ENCODE data around the gene CNTNAP1. TPM values are rescaled to one million over a fixed set of nuclear protein-coding genes. Genes with fewer than 3 reads are reported as not detected.
"Not testable (repeated sequence)": the region's sequence is repeated elsewhere in the genome, so short reads cannot be mapped to it uniquely, and the experiment has no call there.

The CNTNAP1 gene
- total RNA-seq, 4 donors from 2014 or later: 3.7 to 43.8 (median 10.1) TPM

DNA sequence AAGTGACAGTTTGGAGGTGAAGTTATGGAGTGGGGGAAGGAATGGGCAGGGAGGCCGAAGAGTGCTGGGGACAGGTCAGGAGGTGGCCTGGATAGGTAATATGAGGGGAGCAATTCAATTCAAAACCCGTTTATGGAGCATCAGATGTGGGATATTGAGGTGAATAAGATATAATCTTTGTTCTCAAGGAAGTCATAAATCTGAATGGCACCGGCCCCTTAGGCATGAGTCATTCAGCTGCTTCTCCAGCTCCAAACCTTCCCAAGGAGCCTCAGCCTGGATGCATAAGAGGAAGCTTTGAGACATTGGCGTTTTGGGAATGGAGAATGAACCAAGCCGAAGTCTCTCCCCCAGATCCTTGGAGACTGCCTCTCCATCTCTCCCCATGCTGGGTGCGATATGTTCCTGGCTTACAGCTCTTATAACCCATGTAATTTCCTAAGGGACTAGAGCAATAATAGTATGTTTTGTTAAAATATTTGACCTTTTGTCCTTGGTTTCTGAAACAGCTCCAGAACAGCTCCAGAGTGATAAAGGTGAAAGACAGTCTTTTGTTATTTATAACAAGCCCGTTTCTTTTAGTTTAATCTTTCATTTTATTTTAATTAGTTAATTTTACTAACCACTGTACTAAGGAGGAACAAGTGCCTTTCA is 21.5 kb upstream of the CNTNAP1 start:
- Histone ChIP-seq H3K27ac (peak overlapping the region; percentile 2 to 39 (median 22)), H3K27me3 (no peaks in the 10 kb centered on the region), H3K4me1 (peaks cover 0 to 26% (median 17%) of the 10 kb centered on the region in 4 donors), H3K36me3 (no peaks in the 10 kb centered on the region), H3K9me3 (no peaks in the 10 kb centered on the region), H3K4me3 (no peak overlapping the region)
- in situ Hi-C loops (cut with MboI; ENCODE audit: low pct_ligation_motif_present in 1 of 4, low pct_unique_long_range_greater_than_20kb in 1 of 4, low sequenced_read_pairs in 3 of 4): no loop called here
- intact Hi-C loops (cut with DNase I; ENCODE audit: low total_unique reads): no loop called here
- DNase-seq: peak; percentile 60
- no peak for TF ChIP-seq POLR2AphosphoS5 (IDR thresholded peaks at IDR 0.05)
- TF ChIP-seq POLR2A (IDR thresholded peaks at IDR 0.05): no peak
- no peak for TF ChIP-seq EP300 (IDR thresholded peaks at IDR 0.05; ENCODE audit: low read depth)
- no peak for TF ChIP-seq CTCF (IDR thresholded peaks at IDR 0.05)
- WGBS, 2 donors (ENCODE audit: low coverage in 1 of 2): 32 to 46% methylated on average over 7 of the region's 7 CpGs

DNA sequence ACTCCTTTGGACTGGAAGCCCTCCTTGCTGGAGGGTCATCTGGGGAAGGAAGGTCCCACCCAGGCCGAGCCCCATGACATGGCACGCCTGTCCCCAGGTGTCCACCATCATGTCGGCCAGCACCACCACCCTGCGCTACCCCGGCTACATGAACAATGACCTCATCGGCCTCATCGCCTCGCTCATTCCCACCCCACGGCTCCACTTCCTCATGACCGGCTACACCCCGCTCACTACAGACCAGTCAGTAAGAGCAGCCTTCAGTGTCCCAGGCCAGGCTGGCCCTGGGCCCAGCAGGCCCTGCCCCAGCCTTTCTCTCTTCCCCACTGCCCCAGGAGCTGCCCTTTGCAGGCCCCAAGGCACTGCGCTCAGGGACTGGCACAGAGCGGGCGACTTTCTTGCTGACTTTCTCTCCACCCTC is 16.7 kb upstream of the CNTNAP1 start:
- H3K27ac ChIP-seq: no peak overlapping the region
- intact Hi-C loops (cut with DNase I; ENCODE audit: low total_unique reads): no loop called here
- TF ChIP-seq EP300 (IDR thresholded peaks at IDR 0.05; ENCODE audit: low read depth) (no peak), CTCF (IDR thresholded peaks at IDR 0.05) (no peak), POLR2AphosphoS5 (IDR thresholded peaks at IDR 0.05) (no peak), POLR2A (IDR thresholded peaks at IDR 0.05) (no peak)

DNA sequence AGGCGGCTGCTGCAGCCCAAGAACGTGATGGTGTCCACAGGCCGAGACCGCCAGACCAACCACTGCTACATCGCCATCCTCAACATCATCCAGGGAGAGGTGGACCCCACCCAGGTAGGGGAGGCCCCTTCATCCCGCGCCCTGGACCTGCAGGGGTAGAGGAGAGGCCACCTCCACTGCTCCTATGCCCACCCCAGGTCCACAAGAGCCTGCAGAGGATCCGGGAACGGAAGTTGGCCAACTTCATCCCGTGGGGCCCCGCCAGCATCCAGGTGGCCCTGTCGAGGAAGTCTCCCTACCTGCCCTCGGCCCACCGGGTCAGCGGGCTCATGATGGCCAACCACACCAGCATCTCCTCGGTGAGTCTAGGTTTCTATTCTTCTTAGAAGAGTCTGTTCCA is 16.2 kb upstream of the CNTNAP1 start:
- DNase-seq; H3K27me3 ChIP-seq; in situ Hi-C loops (cut with MboI; ENCODE audit: low pct_ligation_motif_present in 1 of 4, low pct_unique_long_range_greater_than_20kb in 1 of 4, low sequenced_read_pairs in 3 of 4); H3K9me3 ChIP-seq; H3K36me3 ChIP-seq; H3K27ac ChIP-seq; intact Hi-C loops (cut with DNase I; ENCODE audit: low total_unique reads); H3K4me3 ChIP-seq: not testable (repeated sequence)
- 90% methylated on average over 9 of the region's 16 CpGs; no CpG with 5 or more reads in 1 of the 2 donors for WGBS, 2 donors (ENCODE audit: low coverage in 1 of 2)
- peaks cover 19 to 25% (median 23%) of the 10 kb centered on the region in 4 donors for H3K4me1 ChIP-seq

More for the DNA sequence above, 16.7 kb upstream of the CNTNAP1 start:
- Histone ChIP-seq H3K4me1 (peaks cover 19 to 31% (median 26%) of the 10 kb centered on the region in 4 donors), H3K36me3 (no peaks in the 10 kb centered on the region), H3K9me3 (no peaks in the 10 kb centered on the region), H3K27me3 (no peaks in the 10 kb centered on the region), H3K4me3 (no peak overlapping the region)
- WGBS, 2 donors (ENCODE audit: low coverage in 1 of 2): 87% methylated on average over 14 of the region's 14 CpGs; no CpG with 5 or more reads in 1 of the 2 donors
- in situ Hi-C loops (cut with MboI; ENCODE audit: low pct_ligation_motif_present in 1 of 4, low pct_unique_long_range_greater_than_20kb in 1 of 4, low sequenced_read_pairs in 3 of 4): no loop called here
- DNase-seq: no peak

DNA sequence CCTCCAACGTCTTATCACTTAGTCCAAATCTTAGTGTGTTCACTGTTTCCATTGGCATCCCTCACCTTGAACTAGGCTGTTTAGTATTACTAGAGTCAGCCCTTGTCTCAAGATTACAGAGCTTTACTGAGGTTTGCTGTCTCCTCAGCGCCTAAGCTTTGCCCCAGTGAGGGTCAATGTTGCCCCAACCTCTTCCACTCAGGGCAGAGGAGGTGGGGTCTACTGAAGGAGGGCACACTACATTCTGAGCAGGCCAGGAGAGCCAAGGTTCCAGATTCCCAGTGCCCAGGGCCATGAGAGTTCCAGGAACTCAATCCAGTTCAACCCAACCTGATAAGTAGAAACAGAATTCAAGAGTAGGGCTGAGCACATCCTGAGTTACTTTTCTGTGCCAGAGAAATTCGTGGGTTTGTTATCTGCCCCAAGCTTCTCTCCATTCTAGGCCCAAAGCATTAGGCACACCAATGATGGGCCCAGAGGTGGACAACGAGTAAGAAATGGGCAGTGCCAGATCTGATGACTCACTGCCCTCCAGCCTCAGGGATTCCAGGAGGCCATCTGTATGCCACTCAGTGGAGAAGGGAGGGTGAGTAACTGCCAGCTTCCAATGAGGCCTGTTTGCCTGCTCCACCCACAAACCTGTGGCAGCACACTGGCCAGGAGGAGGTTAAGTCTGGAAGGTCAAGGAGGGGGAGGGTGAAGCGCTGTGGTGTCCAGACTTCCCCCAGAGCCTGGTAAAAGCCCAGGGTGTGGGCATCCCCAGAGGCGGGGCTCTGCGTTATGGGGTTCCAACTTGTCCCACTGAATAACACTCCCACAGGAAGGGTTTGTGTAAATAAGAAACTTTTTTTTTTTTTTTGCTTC is 15.0 kb upstream of the CNTNAP1 start:
- Histone ChIP-seq H3K4me1 (peaks cover 19 to 25% (median 22%) of the 10 kb centered on the region in 4 donors), H3K36me3 (no peaks in the 10 kb centered on the region), H3K4me3 (no peak overlapping the region), H3K27me3 (no peaks in the 10 kb centered on the region), H3K9me3 (no peaks in the 10 kb centered on the region), H3K27ac (peak overlapping the region; percentile 59 to 79 (median 76))
- intact Hi-C loops (cut with DNase I; ENCODE audit: low total_unique reads) (no loop called here), in situ Hi-C loops (cut with MboI; ENCODE audit: low pct_ligation_motif_present in 1 of 4, low pct_unique_long_range_greater_than_20kb in 1 of 4, low sequenced_read_pairs in 3 of 4) (no loop called here)
- 15 to 40% methylated on average over 4 to 7 of the region's 7 CpGs for WGBS, 2 donors (ENCODE audit: low coverage in 1 of 2)
- no peak for TF ChIP-seq EP300 (IDR thresholded peaks at IDR 0.05; ENCODE audit: low read depth)
- no peak for TF ChIP-seq POLR2A (IDR thresholded peaks at IDR 0.05)
- TF ChIP-seq POLR2AphosphoS5 (IDR thresholded peaks at IDR 0.05): no peak
- TF ChIP-seq CTCF (IDR thresholded peaks at IDR 0.05): no peak
- peak; percentile 59 for DNase-seq

Measured in transverse colon (tissue), 4 donors.